Fibroblast of mammary gland (primary cell): Measurements from ENCODE around the gene PBX1.

ENCODE experiments used
- DNase-seq: peaks from one replicate; pipeline ENCODE4 v3.0.0-alpha.2; 2010; ENCODE audit warnings: low read depth
- H3K4me3 ChIP-seq: 2 replicates; pipeline ENCODE4 v1.5.1; 2011; ENCODE audit warnings: low read depth, mild to moderate bottlenecking, low read length, moderate library complexity; ENCODE audit not compliant: control insufficient read depth
- CTCF ChIP-seq: conservative IDR thresholded peaks from 2 replicates; pipeline ENCODE4 v1.5.1; 2011; ENCODE audit warnings: low read depth, low read length, inconsistent platforms; ENCODE audit not compliant: control insufficient read depth, insufficient read depth

The PBX1 gene

GRCh38 chr1:164767752-164768402, 208.9 kb downstream of the PBX1 start:
- no peak for DNase-seq
- no peak overlapping the region for H3K4me3 ChIP-seq
- TF ChIP-seq CTCF: no peak

GRCh38 chr1:164768619-164769018, 209.6 kb downstream of the PBX1 start:
- no peak for TF ChIP-seq CTCF
- H3K4me3 ChIP-seq: no peak overlapping the region
- no peak for DNase-seq

GRCh38 chr1:164769486-164770130, 210.6 kb downstream of the PBX1 start:
- DNase-seq: no peak
- H3K4me3 ChIP-seq: no peak overlapping the region
- no peak for TF ChIP-seq CTCF

- DNase-seq: no peak
- H3K4me3 ChIP-seq: no peak overlapping the region
- TF ChIP-seq CTCF: no peak
Measured at GRCh38 chr1:164770131-164770529, 211.1 kb downstream of the PBX1 start.

- no peak for TF ChIP-seq CTCF
- no peak for DNase-seq
- no peak overlapping the region for H3K4me3 ChIP-seq
Measured at GRCh38 chr1:164771041-164771618, 212.1 kb downstream of the PBX1 start.

GRCh38 chr1:164771619-164772361, 212.8 kb downstream of the PBX1 start:
- no peak for TF ChIP-seq CTCF
- H3K4me3 ChIP-seq: no peak overlapping the region
- peak; percentile 81 for DNase-seq
